Measurements from ENCODE around the gene CSN1S1. TPM values are rescaled to one million over a fixed set of nuclear protein-coding genes. Genes with fewer than 3 reads are reported as not detected.

The CSN1S1 gene
- total and polyA plus RNA-seq, 4 donors: not detected

DNA sequence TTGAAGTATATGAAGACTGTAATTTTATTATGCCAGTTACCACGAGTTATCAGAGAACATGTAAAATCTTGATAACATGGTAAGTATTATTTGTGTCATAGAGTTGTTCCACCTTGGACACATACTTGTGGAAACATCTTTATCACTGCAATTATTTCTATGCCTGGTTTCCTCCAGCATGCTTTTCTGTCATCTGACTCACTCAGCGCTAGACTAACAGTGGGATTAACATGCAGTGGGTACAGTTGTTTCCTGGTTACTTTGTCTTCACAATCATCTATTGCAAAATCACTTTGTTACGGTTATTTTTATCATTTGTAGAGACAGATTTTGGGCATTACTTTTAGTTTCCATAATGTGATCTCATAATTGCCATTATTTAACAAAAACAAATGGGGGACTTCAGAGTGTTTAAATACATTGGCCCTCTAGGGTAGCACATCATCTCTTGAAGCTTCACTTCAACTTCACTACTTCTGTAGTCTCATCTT, 64.7 kb downstream of the CSN1S1 start, which contains the start of gene STATH:
Gene STATH (plus strand): TSS at position 441 of the 491 bp plus-strand sequence. CDS start 2,472 bp downstream, outside the sequence.
- H3K27ac ChIP-seq (ENCODE audit: low read depth in 1 of 2, low read length in 2 of 2): no peak within 1 kb of the TSS
- H3K36me3 ChIP-seq (ENCODE audit: control insufficient read depth in 4 of 4, insufficient read depth in 3 of 4, low read depth in 1 of 4, low read length in 3 of 4): no peaks in the 10 kb centered on the region
- DNase-seq (ENCODE audit: low spot score): no peak
- TF ChIP-seq, protein P1, sequence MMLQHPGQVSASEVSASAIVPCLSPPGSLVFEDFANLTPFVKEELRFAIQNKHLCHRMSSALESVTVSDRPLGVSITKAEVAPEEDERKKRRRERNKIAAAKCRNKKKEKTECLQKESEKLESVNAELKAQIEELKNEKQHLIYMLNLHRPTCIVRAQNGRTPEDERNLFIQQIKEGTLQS (IDR thresholded peaks at IDR 0.05): no peak
- no peak within 1 kb of the TSS for H3K4me3 ChIP-seq (ENCODE audit: low read depth in 1 of 3, low read length in 3 of 3)
- no peaks in the 10 kb centered on the region for H3K4me1 ChIP-seq (ENCODE audit: control insufficient read depth in 4 of 4, insufficient read depth in 4 of 4, low read length in 3 of 4)
- no peaks in the 10 kb centered on the region for H3K27me3 ChIP-seq (ENCODE audit: control insufficient read depth in 4 of 4, insufficient read depth in 4 of 4, low read length in 3 of 4)
- H3K9me3 ChIP-seq (ENCODE audit: control insufficient read depth in 4 of 4, low read length in 3 of 4): no peaks in the 10 kb centered on the region
- no peak within 1 kb of the TSS for H3K9ac ChIP-seq (ENCODE audit: low read depth in 1 of 2, low read length in 2 of 2)
- 77% methylated on average over 3 of the region's 3 CpGs for WGBS

Other genes starting within 250 kb of the CSN1S1 start
- 10 to 100 TPM in 1 of 2 donors, under 1 TPM in 1; 0.28 to 30.5 TPM for gene SULT1B1, start 170.4 kb upstream of the CSN1S1 start, total RNA-seq
- 10 to 100 TPM; 12.4 to 15.7 TPM for gene SULT1B1, start 170.4 kb upstream of the CSN1S1 start, polyA plus RNA-seq
- 10 to 100 TPM; 14.7 to 63.0 TPM for gene SULT1E1, start 70.9 kb upstream of the CSN1S1 start, total RNA-seq
- 10 to 100 TPM in 1 of 2 donors, 1 to 10 TPM in 1; 1.8 to 26.0 TPM for gene SULT1E1, start 70.9 kb upstream of the CSN1S1 start, polyA plus RNA-seq
- gene CSN2, start 34.7 kb downstream of the CSN1S1 start, total RNA-seq: not detected
- gene CSN2, start 34.7 kb downstream of the CSN1S1 start, polyA plus RNA-seq: not detected
- not detected for gene STATH, start 64.9 kb downstream of the CSN1S1 start, total RNA-seq
- gene STATH, start 64.9 kb downstream of the CSN1S1 start, polyA plus RNA-seq: not detected
- not detected for gene HTN3, start 97.4 kb downstream of the CSN1S1 start, total RNA-seq
- gene HTN3, start 97.4 kb downstream of the CSN1S1 start, polyA plus RNA-seq: not detected
- not detected for gene HTN1, start 119.4 kb downstream of the CSN1S1 start, total RNA-seq
- not detected for gene HTN1, start 119.4 kb downstream of the CSN1S1 start, polyA plus RNA-seq
- gene PRR27, start 223.2 kb downstream of the CSN1S1 start, total RNA-seq: not detected
- not detected for gene PRR27, start 223.2 kb downstream of the CSN1S1 start, polyA plus RNA-seq